SJCRH30 (cell line): Measurements from ENCODE around the gene PRUNE2. TPM values are rescaled to one million over a fixed set of nuclear protein-coding genes. Genes with fewer than 3 reads are reported as not detected.
"Not testable (repeated sequence)": the region's sequence is repeated elsewhere in the genome, so short reads cannot be mapped to it uniquely, and the experiment has no call there.

Experiments
- DNase-seq, 2 experiments: peaks; one replicate each; pipeline ENCODE4 v3.0.0-alpha.2; 2015 to 2020
- H3K27ac ChIP-seq: fragments of 250-450 bp; sonication (Bioruptor Pico); 2 replicates; pipeline ENCODE4 v1.5.1; 2020; ENCODE audit warnings: mild to moderate bottlenecking, moderate library complexity
- H3K27me3 ChIP-seq: fragments of 250-450 bp; sonication (Bioruptor Pico); 2 replicates; pipeline ENCODE4 v1.5.1; 2020; ENCODE audit warnings: mild to moderate bottlenecking, moderate library complexity
- H3K36me3 ChIP-seq: fragments of 250-450 bp; sonication (Bioruptor Pico); 2 replicates; pipeline ENCODE4 v1.5.1; 2020; ENCODE audit warnings: mild to moderate bottlenecking, moderate library complexity
- H3K4me1 ChIP-seq: fragments of 250-450 bp; sonication (Bioruptor Pico); 2 replicates; pipeline ENCODE4 v1.5.1; 2020; ENCODE audit warnings: mild to moderate bottlenecking, moderate library complexity
- H3K4me3 ChIP-seq: fragments of 250-450 bp; sonication (Bioruptor Pico); 2 replicates; pipeline ENCODE4 v1.5.1; 2020; ENCODE audit warnings: mild to moderate bottlenecking, moderate library complexity
- H3K9me3 ChIP-seq: fragments of 250-450 bp; sonication (Bioruptor Pico); replicated peaks from 2 replicates; pipeline ENCODE4 v1.5.1; 2020; ENCODE audit warnings: mild to moderate bottlenecking, moderate library complexity
- total RNA-seq: library from RNA; depleted of rRNA; stranded (reverse); fragments of >200 nt; shearing (Covaris generic); gene quantifications from 2 replicates; pipeline ENCODE4 v1.2.3, GENCODE V29; 2014

The PRUNE2 gene
- total RNA-seq, 1 experiment from 2014 or later = 25.0 TPM

GRCh38 chr9:76595645-76596044 lies 310.3 kb downstream of the PRUNE2 start:
- DNase-seq = no peak
- no peaks in the 10 kb centered on the region for H3K36me3 ChIP-seq
- no peak overlapping the region for H3K27ac ChIP-seq
- no peak overlapping the region for H3K4me3 ChIP-seq
- no peaks in the 10 kb centered on the region for H3K9me3 ChIP-seq
- no peaks in the 10 kb centered on the region for H3K27me3 ChIP-seq
- H3K4me1 ChIP-seq = peaks cover 5% of the 10 kb centered on the region

DNA sequence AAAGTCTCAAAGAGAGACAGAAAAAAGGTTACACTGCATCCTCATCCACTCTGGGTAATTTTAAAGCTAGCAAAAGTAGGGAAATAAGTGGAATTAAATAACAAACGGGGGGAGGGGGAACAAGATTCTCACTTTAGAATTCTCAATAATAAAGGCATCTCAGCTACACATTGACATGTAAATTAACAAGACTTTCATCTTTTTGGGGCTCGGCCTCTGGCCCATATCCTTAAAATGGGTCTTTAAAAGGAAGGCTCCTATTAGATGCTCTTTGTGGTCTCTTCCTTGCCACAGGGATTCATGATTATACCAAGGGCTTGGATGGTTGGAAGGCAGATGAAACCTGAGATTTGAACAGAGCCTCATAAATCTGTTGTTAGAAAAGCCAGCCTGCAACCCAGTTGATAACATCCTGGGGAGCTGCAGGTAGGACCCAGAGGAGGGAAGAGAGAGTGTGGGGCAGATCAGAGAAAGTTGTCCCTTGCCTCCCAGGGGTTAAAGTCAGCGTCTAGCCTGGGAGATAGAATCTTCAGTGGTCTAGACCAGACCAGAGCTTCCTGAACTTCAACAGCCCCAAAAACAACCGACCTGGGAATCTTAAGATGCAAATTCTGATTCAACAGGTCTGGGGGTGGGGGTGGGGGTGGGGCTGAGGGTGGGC lies 311.0 kb downstream of the PRUNE2 start:
- Histone ChIP-seq H3K4me1 (peaks cover 5% of the 10 kb centered on the region), H3K27ac (no peak overlapping the region), H3K27me3 (no peaks in the 10 kb centered on the region), H3K36me3 (no peaks in the 10 kb centered on the region), H3K4me3 (no peak overlapping the region), H3K9me3 (0 out of 2 replicates have a peak, but pooled peaks cover under 1% of the 10 kb centered on the region)
- no peak for DNase-seq

GRCh38 chr9:76593961-76594735 lies 311.8 kb downstream of the PRUNE2 start:
- not testable (repeated sequence) for H3K4me3 ChIP-seq, H3K36me3 ChIP-seq, H3K27me3 ChIP-seq, DNase-seq, H3K9me3 ChIP-seq, H3K27ac ChIP-seq, H3K4me1 ChIP-seq

DNA sequence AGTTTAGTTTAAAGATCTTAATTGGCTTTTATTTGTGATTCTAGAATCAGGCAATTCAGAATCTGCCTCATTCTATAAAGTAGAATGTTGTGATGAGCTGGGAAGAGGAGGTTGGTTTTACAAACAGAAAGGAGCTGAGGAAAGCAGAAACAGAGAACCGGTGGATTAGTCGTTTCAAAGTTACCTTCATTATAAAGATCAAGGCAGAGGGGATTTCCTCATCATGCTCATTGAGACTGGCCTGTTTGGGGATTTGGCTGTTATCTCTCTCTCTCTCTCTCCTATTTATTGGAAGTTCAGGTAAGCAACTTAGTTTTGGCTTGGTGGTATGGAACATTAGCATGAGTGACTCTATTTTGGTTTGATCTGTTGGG lies 313.0 kb downstream of the PRUNE2 start:
- H3K4me3 ChIP-seq = no peak overlapping the region
- no peaks in the 10 kb centered on the region for H3K27me3 ChIP-seq
- H3K4me1 ChIP-seq = peaks cover 5% of the 10 kb centered on the region

GRCh38 chr9:76592091-76592973 lies 313.6 kb downstream of the PRUNE2 start:
- no peaks in the 10 kb centered on the region; the same call in 1 of the 2 replicates for H3K27me3 ChIP-seq
- DNase-seq = peak in 1 of 2 experiments; percentile 27
- no peak overlapping the region for H3K27ac ChIP-seq
- peaks cover 5% of the 10 kb centered on the region for H3K4me1 ChIP-seq
- H3K36me3 ChIP-seq = no peaks in the 10 kb centered on the region
- H3K4me3 ChIP-seq = no peak overlapping the region
- H3K9me3 ChIP-seq = 0 out of 2 replicates have a peak, but pooled peaks cover 2% of the 10 kb centered on the region

More for the DNA sequence above, 313.0 kb downstream of the PRUNE2 start:
- H3K36me3 ChIP-seq = no peaks in the 10 kb centered on the region
- DNase-seq = no peak
- H3K27ac ChIP-seq = no peak overlapping the region
- 0 out of 2 replicates have a peak, but pooled peaks cover 2% of the 10 kb centered on the region for H3K9me3 ChIP-seq

DNA sequence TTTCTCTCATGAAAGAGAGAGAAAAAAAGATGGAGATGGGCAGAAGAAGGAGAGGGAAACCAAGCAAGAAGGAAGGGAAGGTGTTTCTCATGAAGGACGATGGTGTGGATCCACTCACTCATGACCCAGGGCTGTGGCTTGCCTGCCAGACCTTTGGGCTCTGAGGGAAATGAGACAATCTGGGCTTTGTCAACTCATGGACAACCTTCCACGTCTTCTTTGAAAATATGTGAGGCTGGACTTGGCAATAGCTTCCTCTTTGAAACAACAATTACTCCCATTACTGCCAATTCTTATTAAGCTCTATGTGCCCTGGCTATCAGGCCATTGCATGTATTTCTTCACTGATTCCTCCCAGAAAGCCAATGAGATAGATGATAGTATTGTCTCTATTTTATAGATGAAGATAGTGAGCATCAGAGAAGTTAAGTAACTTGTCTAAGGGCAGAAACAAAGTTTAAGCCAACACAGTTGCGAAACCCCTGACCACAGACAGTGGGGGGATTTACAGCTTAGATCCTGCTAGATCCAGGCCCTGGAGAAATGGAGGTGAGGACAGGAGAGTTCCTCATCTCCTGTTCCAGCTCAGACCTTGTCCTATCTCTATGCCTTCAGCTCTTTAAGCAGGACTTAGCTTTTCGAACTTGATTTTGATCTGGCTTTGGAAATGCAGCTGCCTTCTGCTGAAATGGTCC lies 314.5 kb downstream of the PRUNE2 start:
- H3K9me3 ChIP-seq = 0 out of 2 replicates have a peak, but pooled peaks cover 2% of the 10 kb centered on the region
- no peak for DNase-seq
- H3K4me3 ChIP-seq = no peak overlapping the region
- H3K4me1 ChIP-seq = peaks cover 5% of the 10 kb centered on the region
- no peaks in the 10 kb centered on the region; the same call in 1 of the 2 replicates for H3K27me3 ChIP-seq
- H3K36me3 ChIP-seq = no peaks in the 10 kb centered on the region
- no peak overlapping the region for H3K27ac ChIP-seq

DNA sequence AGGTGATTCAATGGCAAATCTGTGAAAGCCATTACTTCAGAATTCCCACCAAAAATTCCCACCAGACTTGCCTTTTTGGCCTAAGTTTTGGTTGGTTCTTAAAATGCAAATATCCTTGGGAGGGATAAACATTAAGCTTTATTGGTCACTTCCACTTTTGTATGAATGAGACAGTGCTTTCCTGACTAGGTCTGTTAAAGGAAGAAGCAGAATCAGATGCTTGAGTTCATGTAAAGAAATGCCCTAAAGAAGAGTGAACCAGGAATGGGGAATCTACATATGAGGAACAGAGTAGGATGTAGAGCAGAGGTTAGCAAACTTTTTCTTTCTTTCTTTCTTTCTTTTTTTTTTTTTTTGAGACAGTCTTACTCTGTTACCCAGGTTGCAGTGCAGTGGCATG lies 317.6 kb downstream of the PRUNE2 start:
- Histone ChIP-seq H3K36me3 (no peaks in the 10 kb centered on the region), H3K27me3 (no peaks in the 10 kb centered on the region; the same call in 1 of the 2 replicates), H3K9me3 (0 out of 2 replicates have a peak, but pooled peaks cover 2% of the 10 kb centered on the region), H3K4me1 (no peaks in the 10 kb centered on the region), H3K4me3 (no peak overlapping the region), H3K27ac (no peak overlapping the region)
- no peak for DNase-seq

DNA sequence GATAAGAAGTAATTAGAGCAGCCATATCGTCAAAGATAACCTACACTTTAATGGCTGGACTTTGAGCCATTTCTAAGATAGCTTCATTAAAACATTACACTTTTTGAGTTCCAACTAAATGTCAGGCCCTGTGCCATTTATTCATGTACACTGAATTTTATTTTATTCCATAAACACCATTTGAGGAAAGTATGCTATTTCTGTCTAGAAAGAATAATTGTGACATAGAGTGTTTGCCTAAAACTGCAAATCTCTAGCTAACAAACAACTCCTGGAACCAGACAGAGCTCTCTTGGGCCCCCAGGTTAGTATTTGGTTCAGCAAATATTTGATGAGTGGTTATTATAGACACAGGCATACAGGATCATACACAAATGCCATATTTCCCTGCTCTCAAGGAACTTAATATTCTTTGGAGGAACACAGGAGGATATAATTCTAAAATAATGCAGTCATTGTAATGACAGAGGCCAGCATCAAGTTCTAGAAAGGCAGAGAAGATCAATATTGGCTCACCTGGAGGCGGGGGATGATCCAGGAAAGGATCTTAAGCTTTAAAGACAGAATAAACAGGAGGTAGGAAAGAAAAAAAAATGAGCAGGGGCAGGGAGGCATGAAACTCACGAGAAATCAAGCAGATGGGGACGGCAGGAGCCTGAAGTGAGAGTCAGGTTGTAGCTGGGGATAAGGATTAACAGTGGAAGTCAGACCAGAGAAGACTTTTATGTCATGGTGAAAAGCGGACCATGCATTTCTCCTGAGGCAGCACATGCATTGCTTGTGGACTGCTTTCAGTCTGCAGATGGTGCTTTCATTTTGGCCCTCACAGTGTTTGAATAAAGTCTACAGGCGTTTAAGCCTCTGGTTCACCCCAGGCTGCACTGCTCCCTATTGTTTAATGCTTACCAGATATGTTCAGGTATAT lies 319.3 kb downstream of the PRUNE2 start:
- no peak for DNase-seq

GRCh38 chr9:76585487-76586389 lies 320.2 kb downstream of the PRUNE2 start:
- Histone ChIP-seq H3K27ac (no peak overlapping the region), H3K4me1 (no peaks in the 10 kb centered on the region), H3K9me3 (0 out of 2 replicates have a peak, but pooled peaks cover 2% of the 10 kb centered on the region), H3K4me3 (no peak overlapping the region), H3K27me3 (peaks cover 3% of the 10 kb centered on the region; the same call in 1 of the 2 replicates), H3K36me3 (no peaks in the 10 kb centered on the region)
- DNase-seq = no peak

More for the DNA sequence above, 319.3 kb downstream of the PRUNE2 start:
- H3K4me1 ChIP-seq = no peaks in the 10 kb centered on the region
- no peak overlapping the region for H3K27ac ChIP-seq
- H3K4me3 ChIP-seq = no peak overlapping the region
- peaks cover 2% of the 10 kb centered on the region; the same call in 1 of the 2 replicates for H3K27me3 ChIP-seq
- H3K9me3 ChIP-seq = 0 out of 2 replicates have a peak, but pooled peaks cover 2% of the 10 kb centered on the region
- H3K36me3 ChIP-seq = no peaks in the 10 kb centered on the region

GRCh38 chr9:76583256-76583655 lies 322.7 kb downstream of the PRUNE2 start:
- no peak for DNase-seq
- no peaks in the 10 kb centered on the region for H3K4me1 ChIP-seq
- H3K27me3 ChIP-seq = peaks cover 3% of the 10 kb centered on the region; the same call in 1 of the 2 replicates
- H3K27ac ChIP-seq = no peak overlapping the region
- H3K9me3 ChIP-seq = no peaks in the 10 kb centered on the region
- H3K36me3 ChIP-seq = no peaks in the 10 kb centered on the region
- H3K4me3 ChIP-seq = no peak overlapping the region

DNA sequence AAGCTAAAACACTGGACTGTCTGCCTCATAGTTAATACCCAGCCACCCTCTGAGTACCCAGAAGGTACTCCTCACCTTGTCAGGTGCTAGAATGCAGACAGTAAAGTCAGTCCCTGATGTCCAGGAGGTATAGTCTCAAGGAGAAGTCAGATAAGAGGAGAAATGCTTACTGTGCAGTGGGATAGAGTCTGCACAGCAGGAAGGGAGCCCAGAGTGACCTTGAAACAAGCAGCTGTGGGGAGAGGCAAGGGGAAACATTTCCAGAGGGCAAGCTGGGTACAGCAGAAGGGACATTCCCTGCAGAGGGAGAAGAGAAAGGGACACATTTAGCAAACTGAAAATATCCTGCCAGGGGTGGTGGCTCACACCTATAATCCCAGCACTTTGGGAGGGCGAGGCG lies 324.2 kb downstream of the PRUNE2 start:
- Histone ChIP-seq H3K27ac (no peak overlapping the region), H3K4me3 (no peak overlapping the region), H3K36me3 (no peaks in the 10 kb centered on the region), H3K4me1 (no peaks in the 10 kb centered on the region), H3K9me3 (no peaks in the 10 kb centered on the region), H3K27me3 (0 out of 2 replicates have a peak, but pooled peaks cover 3% of the 10 kb centered on the region)
- DNase-seq = no peak

DNA sequence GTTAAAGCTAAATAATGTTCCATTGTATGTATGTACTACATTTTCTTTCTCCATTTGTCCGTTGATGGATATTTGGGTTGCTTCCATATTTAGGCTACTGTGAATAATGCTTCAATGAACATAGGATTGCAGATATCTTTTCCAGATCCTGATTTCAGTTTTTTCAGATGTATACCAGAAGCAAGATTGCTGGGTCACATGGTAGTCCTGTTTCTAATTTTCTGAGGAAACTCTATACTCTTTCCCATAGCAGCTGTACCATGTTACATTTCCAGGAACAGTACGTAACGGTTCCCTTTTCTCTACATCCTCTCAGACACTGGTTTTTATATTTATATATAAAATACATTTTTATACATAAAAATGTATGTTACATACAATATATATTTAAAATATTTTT lies 325.1 kb downstream of the PRUNE2 start:
- H3K4me1 ChIP-seq = no peaks in the 10 kb centered on the region
- no peak overlapping the region for H3K4me3 ChIP-seq
- no peaks in the 10 kb centered on the region for H3K36me3 ChIP-seq
- H3K27me3 ChIP-seq = 0 out of 2 replicates have a peak, but pooled peaks cover 3% of the 10 kb centered on the region
- no peak overlapping the region for H3K27ac ChIP-seq
- H3K9me3 ChIP-seq = no peaks in the 10 kb centered on the region
- DNase-seq = no peak
